RKO (cell line): ENCODE data around the gene HGF.

ENCODE experiments used
- DNase-seq: peaks from one replicate; pipeline ENCODE4 v3.0.0-alpha.2; 2016; ENCODE audit warnings: low spot score

The HGF gene

GRCh38 chr7:81682873-81683272 lies 87.0 kb downstream of the HGF start:
- no peak for DNase-seq

- DNase-seq, result no peak
Measured at GRCh38 chr7:81680120-81680519, 89.7 kb downstream of the HGF start.

DNA sequence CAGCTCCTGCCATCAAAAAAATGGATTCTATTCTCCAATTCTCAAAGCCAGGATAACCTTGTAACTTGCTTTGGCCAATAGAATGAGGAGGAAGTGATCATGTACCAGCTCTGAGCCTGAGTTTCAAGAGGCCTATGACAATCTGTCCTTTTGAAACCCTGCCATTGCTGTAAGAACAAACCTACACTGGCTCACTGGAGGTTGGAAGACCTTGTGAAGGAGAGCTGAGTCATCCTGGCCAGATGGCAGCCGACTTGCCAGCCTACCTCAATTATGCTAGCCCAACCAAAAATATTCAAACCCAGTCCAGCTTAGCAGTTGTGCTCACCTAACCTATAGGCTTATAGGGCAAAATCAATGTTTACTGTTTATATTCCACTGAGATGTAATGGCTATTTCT lies 93.0 kb downstream of the HGF start:
- no peak for DNase-seq

GRCh38 chr7:81676105-81676811 lies 93.6 kb downstream of the HGF start:
- no peak for DNase-seq

DNA sequence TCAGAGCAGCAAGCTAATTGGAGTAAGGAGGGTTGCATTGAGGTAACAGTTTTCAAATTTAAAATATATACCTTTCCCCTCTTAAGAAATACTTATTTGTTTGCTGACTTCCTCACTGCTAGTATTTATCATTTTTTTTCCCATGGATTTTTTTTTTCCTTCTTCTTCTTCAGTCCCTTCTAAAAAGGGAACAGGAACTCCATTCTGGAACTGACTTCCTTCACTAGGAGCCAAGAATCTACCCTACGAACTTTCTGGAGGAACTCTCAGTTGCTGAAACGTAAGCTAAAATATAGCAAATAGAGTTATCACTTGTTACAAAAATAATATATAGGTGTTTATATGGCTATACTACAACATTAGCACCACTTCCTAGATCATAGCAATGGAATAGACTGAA lies 95.4 kb downstream of the HGF start:
- no peak for DNase-seq

GRCh38 chr7:81672872-81673271 lies 97.0 kb downstream of the HGF start:
- no peak for DNase-seq

DNA sequence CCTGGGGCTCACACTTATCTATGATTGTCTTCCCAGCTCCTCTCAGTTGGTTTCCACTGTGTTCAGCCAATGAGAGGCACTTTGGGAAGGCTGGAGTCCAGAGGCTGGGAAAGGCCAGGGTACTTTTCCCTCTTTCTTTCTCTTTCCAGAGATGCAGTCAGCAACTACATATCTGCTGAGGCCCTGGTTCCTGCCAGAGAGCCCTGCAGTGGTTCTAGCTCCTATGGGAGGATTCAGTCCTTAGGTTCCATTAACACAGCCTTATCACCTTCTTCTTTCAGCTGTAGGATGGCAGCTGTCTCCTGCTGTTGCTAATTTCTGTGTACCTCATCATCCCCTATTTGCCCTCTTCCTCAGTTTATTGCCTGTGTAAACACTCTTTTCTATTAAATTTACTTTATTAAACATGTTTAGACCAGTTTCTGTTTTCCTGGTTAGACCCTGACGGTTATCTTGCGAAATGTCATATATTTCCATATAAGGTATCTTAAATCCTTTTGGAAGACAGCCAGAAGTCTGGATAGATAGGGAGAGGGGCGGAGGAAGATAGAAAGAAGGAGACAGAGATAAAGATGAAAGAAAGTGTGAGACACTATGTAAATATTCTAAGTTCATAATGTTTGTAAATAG lies 100.3 kb downstream of the HGF start:
- DNase-seq, result no peak

DNA sequence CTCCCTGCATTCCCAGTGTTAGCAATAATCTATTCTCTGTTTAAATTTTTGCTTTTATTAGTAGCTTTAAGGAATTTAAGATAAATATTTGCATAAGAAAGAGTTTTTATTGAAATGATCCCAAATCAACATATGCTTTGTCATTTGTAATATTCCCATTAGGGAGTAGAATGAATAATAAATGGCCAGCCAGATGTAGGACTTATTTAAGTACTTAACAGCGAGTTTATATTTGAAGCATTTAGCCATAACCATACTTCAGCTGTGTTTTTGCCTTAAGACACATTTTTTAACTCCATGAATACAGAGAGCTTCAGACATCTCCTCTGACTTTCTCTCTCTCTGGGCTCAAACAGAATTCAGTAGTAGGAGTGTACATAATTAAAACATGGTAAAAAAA lies 103.6 kb downstream of the HGF start:
- no peak for DNase-seq

- no peak for DNase-seq
Measured at GRCh38 chr7:81665236-81665635, 104.6 kb downstream of the HGF start.

DNA sequence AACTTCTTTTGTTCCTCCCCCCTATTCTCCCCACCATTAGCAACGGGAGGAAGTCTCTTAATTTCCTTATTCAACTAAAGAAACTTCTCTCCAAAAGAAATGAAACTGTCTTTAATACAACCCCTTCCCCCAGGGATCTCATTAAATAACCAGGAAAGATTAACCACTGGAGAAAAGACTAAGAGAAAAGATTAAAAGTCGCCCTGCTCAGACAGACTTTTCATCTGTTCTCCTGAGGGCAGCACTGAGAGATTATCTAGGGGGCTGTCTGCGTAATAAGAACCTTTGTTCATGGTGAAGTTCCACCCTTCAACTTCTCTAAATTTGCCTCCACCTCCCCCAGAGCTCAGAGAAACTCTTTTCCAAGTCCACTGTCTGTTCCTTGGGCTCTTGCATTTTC lies 105.5 kb downstream of the HGF start:
- no peak for DNase-seq

DNA sequence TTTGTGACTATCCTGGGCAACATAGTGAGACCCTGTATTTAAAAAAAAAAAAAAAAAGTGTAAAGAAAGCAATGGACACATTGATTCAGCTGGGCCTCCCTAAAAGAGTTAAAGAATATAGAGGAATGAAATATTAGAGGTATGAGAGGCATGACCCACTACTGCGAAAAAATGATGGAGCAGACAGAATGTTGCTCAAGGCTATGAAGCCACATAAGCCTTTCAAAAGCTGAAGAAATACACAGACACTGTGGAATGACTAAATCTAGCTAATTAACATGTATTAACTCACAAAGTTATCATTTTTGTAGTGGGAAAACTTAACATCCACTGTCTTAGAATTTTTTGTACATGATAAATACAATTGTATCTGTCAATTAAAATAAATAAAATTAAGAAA lies 107.3 kb downstream of the HGF start:
- DNase-seq, result no peak

- no peak for DNase-seq
Measured at GRCh38 chr7:81659697-81660395, 110.0 kb downstream of the HGF start.

DNA sequence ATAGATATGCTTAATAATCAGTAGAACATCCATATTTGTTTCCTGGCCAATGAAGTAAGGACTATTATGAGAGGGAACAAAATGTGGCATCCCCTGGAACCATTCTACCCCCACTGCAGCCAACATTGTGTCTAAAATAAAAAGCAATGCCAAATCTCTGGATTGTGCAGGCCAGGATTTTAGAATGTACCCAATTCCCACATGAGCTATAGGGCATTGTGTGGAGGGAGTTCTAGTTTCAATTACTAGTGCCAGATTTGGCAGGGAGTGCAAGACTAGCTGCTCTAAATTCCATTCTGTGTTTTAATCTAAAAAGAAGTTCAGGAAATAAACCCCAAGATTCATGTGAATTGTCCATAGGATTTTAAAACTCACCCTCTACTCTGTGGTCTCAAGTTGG lies 112.3 kb downstream of the HGF start:
- no peak for DNase-seq

DNA sequence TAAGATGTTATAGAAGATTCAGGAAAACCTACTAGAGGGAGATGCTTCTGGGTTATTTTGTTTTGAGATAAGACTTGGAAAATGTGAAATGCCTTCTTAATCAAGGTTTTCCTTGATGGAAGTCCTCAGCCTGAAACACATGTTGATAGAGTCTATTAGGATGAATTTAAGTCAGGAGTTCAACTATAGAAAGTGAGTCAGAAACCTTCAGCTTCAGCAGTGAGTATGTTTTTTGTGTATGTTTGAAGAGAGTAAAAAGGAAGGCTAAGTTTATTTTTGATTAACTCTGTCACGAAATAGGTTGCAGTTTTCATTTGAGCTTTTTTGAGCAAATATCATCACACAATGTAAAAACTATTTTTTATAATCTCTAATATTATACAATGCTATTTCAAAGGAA lies 114.6 kb downstream of the HGF start:
- DNase-seq, result no peak

- no peak for DNase-seq
Measured at GRCh38 chr7:81652225-81652624, 117.6 kb downstream of the HGF start.
